Retinal pigment epithelial cell (primary cell): ENCODE measurements around the gene APEH.

ENCODE experiments used
- DNase-seq: peaks from one replicate; pipeline ENCODE4 v3.0.0-alpha.2; 2010; ENCODE audit warnings: low read depth
- H3K4me3 ChIP-seq: 2 replicates; pipeline ENCODE4 v1.5.1; 2011; ENCODE audit warnings: mild to moderate bottlenecking, low read length, control low read depth, moderate library complexity
- TF ChIP-seq, protein P1 (sequence below): conservative IDR thresholded peaks from 2 replicates; pipeline ENCODE4 v1.5.1; 2011; ENCODE audit warnings: low read depth, low read length, control low read depth, inconsistent platforms

APEH gene

DNA sequence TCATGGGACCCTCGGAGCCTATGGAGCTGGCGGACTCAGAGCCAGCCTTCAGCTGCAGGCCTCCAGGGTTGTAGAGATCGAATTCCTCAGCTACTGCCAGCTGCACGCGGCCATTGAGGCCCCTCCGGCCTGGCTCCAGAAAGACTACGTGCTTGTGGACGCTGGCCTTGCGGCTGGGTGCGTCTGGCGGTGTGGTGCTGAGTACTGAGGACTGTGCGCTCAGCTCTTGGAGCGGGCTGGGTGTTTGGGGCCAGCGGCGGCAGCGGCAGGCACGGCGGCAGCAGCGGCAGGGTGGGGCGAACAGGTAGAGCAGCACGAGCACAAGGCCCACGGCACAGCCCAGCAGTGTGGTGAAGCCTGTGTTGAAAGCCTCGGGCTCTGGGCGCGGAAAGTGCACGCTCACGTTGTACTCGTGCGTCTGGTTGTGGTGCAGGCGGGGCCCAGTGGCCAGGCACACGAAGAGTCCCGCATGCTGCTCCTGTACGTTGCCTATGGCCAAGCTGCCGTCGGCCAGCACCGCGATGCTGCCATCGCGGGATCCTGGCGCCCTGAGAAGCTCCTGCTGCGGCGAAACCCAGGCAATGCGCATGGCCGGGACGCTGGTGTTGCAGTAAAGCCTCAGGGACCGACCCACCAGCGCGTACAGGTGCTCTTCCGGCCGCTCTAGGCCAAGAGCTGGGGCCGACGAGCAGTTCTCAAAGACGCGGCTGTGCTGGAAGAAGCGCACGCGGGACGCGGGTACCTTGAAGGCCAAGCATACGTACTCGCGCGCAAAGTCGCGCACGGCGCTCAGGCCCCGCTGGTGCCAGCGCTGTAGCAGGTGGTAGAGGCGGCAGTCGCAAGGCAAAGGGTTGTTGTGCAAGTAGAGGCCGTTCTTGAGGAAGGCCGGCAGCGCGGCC lies 44.1 kb downstream of the APEH start:
- TF ChIP-seq, protein P1, sequence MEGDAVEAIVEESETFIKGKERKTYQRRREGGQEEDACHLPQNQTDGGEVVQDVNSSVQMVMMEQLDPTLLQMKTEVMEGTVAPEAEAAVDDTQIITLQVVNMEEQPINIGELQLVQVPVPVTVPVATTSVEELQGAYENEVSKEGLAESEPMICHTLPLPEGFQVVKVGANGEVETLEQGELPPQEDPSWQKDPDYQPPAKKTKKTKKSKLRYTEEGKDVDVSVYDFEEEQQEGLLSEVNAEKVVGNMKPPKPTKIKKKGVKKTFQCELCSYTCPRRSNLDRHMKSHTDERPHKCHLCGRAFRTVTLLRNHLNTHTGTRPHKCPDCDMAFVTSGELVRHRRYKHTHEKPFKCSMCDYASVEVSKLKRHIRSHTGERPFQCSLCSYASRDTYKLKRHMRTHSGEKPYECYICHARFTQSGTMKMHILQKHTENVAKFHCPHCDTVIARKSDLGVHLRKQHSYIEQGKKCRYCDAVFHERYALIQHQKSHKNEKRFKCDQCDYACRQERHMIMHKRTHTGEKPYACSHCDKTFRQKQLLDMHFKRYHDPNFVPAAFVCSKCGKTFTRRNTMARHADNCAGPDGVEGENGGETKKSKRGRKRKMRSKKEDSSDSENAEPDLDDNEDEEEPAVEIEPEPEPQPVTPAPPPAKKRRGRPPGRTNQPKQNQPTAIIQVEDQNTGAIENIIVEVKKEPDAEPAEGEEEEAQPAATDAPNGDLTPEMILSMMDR: no peak
- H3K4me3 ChIP-seq: no peak overlapping the region
- DNase-seq: no peak

DNA sequence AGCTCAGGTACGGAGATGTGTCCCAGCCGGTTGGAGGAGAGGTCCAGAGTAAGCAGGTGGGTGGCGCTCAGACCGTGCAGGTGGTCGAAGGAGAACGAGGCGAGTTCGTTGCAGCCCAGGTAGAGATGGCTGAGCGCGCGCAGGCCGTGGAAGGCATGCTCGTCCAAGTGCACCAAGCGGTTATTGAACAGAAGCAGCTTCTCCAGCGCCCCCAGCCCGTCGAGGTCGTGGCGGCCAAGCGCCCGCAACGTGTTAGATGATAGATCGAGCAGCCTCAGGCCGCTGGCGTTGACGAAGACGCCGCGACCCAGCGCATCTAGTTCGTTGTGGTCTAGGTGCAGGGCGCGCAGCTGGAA lies 44.7 kb downstream of the APEH start:
- no peak for DNase-seq
- H3K4me3 ChIP-seq: peak overlapping the region; percentile 54
- TF ChIP-seq, protein P1: no peak

DNA sequence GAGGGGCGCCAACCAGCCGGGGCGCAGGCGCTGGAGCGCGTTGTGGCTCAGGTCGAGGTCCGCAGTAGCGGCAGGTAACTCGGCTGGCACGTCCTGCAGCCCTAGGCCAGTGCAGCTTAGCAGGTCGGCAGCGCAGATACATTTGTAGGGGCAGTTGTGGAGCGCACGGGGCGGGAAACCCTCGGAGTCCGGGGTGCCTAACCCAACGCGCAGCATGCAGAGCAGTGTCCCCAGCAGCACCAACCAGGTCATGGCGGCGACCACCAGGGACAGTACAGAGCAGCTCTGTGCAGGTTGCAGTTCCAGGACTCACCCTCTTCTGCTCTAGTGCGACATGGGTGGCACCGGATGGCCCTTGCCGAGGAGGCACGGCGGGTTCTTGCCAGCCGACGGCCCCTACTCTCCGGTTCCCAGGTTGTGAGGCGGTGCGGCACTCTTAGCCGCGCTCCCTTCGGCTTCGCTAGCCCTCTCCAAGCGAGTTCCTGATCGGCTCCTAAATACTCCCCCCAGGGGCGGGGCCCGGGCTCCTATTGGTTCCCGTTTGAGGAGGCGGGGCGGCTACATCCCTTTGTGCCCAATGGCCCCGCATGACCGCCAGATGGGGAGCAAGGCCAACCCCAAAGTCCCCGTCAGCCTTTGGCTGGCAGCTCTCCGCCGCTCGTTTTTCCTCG lies 45.2 kb downstream of the APEH start, which contains the start of gene AMIGO3:
Gene AMIGO3, minus strand, starts transcription at position 471 of the 671 bp plus-strand sequence. Its CDS starts 219 bp downstream, at position 252.
- peak within 1 kb of the TSS; percentile 54 for H3K4me3 ChIP-seq
- TF ChIP-seq, protein P1: peak; percentile 44
- peak; percentile 63 for DNase-seq

DNA sequence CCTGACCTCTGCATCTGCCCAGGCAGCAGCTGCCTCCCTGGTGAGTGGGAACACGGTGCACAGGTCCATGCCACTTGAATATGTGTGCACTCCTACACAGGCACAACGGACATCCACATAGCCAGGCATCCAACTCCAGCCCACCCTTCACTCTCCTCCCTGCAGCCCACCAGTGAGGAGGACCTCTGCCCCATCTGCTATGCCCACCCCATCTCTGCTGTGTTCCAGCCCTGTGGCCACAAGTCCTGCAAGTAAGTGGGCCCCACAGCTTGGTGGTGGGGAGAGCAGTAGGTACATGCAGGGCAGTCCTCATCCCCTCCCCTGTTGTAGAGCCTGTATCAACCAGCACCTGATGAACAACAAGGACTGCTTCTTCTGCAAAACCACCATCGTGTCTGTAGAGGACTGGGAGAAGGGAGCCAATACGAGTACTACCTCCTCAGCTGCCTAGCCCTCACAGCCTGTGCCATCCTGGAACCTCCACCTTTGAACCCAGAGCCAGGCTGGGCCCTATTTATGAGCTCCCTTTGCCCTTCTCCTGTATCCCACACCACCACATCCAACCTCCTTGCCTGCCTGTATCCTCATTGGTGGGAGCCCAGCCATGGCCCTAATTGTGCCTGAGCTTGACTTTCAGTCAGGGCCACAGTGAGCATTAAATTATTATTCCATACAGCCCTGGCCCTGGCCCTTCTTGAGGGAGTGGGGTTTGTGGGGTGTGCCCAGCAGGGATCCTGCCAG lies 46.9 kb downstream of the APEH start:
- H3K4me3 ChIP-seq: no peak overlapping the region
- TF ChIP-seq, protein P1: no peak
- no peak for DNase-seq

DNA sequence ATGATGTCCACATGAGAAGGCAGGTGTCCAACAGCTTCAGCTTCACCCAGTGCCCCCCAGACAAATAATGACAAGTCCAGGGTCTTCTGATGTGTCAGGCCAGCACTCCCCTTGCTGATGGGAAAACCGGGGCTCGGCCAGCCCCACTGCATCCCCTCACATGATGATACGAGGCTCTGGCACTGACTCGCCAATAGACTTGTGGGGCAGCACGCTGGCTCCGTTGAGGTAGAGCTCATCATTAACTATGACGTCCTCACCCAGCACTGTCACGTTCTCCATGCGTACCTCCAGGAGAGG lies 47.4 kb downstream of the APEH start:
- DNase-seq: no peak
- H3K4me3 ChIP-seq: no peak overlapping the region
- TF ChIP-seq, protein P1: no peak

DNA sequence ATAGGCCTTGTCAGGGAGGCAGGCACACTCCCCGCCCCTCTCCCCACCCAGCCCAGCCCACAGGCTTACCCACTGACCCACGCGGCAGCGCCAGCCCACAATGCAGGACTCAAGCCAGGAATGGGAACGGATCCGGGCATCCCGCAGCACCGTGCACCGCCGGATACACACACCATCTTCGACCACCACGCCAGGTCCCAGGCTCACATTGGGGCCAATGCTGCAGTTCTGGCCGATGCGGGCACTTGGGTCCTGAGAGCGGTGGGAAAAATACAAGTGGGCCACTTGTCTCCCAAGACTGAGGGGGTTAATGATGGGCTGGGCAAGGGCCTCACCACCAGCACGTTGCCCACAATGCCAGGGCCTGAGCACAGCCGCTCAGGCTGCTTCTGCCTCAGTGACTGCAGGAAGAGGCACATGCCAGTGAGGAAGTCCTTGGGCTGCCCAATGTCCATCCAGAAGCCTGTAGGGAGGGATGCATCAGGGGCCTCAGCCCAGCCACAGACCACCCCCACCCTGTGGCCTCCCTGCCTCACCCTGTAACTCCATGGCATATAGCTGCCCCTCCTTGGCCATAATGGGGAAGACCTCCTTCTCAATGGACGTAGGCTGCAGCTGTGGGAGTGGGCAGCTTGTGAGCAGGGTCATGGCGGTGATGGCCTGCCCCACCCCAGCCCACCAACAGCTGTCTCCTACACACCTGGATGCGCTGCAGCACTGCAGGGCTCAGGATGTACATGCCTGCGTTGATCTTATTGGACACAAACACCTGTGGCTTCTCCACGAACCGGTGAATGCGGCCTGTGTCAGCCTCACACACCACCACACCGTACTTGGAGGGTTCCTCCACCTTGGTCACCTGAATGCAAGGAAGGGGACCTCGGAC lies 48.0 kb downstream of the APEH start:
- no peak for DNase-seq
- H3K4me3 ChIP-seq: no peak overlapping the region
- TF ChIP-seq, protein P1: no peak
